RWPE1 (cell line): ENCODE data around the gene SMIM12.
"Not testable (repeated sequence)": the region's sequence is repeated elsewhere in the genome, so short reads cannot be mapped to it uniquely, and the experiment has no call there.

Experiments used
- CTCF ChIA-PET: fragments of 350-600 bp; sonication (Branson Sonifier 250); formaldehyde crosslinking; extraction: SDS; loops from one replicate; lab custom pipeline; 2021; lab: Yijun Ruan, JAX
- POLR2A ChIA-PET: fragments of 400-600 bp; formaldehyde crosslinking; extraction: SDS; loops from one replicate; lab custom pipeline; 2020; ENCODE audit warnings: antibody characterized with exemption; ENCODE audit not compliant: low non-redundant PET; lab: Yijun Ruan, JAX
- DNase-seq: peaks from one replicate; pipeline ENCODE4 v3.0.0; 2012; ENCODE audit warnings: low spot score
- H3K27ac ChIP-seq: fragments of 450-650 bp; 2 replicates; pipeline ENCODE4 v1.5.1; 2017
- TF ChIP-seq, protein P1 (sequence below): fragments of 450-650 bp; conservative IDR thresholded peaks from 2 replicates; pipeline ENCODE4 v1.5.1; 2017; ENCODE audit warnings: low read depth, mild to moderate bottlenecking

The SMIM12 gene

DNA sequence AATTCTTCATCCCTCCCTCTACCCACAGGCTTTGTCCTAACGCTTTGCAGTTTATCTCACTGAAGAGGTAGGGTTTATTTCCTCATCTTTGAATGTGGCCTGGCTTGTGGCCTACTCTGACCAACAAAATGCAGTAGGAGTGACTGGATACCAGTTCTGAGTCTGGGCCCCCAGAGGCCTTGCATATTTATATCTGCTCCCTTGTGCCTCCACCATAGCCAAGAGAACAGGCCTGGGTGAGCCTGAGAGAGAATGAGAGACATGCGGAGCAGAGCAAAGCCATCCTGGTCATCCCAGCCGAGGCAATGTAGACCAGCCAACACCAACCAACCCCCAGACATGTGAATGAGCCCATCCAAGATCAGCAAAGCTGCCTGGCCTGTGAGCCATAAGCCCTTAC, 30.3 kb downstream of the SMIM12 start:
- POLR2A ChIA-PET, result no interaction called here
- H3K27ac ChIP-seq, result no peak overlapping the region
- DNase-seq, result no peak
- CTCF ChIA-PET, result interaction anchor here (1.0 kb wide), 1 partner anchor 23 kb away, joined by 3 read pairs; no protein-coding TSS in a partner anchor
- TF ChIP-seq, protein P1, sequence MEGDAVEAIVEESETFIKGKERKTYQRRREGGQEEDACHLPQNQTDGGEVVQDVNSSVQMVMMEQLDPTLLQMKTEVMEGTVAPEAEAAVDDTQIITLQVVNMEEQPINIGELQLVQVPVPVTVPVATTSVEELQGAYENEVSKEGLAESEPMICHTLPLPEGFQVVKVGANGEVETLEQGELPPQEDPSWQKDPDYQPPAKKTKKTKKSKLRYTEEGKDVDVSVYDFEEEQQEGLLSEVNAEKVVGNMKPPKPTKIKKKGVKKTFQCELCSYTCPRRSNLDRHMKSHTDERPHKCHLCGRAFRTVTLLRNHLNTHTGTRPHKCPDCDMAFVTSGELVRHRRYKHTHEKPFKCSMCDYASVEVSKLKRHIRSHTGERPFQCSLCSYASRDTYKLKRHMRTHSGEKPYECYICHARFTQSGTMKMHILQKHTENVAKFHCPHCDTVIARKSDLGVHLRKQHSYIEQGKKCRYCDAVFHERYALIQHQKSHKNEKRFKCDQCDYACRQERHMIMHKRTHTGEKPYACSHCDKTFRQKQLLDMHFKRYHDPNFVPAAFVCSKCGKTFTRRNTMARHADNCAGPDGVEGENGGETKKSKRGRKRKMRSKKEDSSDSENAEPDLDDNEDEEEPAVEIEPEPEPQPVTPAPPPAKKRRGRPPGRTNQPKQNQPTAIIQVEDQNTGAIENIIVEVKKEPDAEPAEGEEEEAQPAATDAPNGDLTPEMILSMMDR, result no peak

DNA sequence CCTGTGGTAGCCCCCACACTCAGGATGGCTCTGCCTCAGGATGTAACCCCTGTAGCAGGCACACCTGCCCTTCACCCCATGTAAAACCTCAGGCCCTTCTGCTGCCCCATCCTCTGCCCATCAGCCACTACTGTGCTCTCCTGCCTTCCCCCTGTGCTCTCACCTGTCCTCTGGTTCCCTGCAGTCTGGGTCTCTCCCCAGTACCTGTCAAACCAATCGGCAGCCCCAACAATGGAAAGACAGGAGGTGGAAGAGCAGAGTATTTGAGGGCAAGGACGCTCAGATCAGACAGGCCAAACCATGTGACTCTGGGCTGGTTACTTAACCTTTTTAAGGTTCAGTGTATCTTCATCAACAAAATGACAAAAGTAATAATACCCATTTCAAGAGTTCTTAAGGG, 30.9 kb downstream of the SMIM12 start:
- CTCF ChIA-PET, result no interaction called here
- no peak overlapping the region for H3K27ac ChIP-seq
- POLR2A ChIA-PET, result no interaction called here
- DNase-seq, result no peak
- TF ChIP-seq, protein P1, result no peak

DNA sequence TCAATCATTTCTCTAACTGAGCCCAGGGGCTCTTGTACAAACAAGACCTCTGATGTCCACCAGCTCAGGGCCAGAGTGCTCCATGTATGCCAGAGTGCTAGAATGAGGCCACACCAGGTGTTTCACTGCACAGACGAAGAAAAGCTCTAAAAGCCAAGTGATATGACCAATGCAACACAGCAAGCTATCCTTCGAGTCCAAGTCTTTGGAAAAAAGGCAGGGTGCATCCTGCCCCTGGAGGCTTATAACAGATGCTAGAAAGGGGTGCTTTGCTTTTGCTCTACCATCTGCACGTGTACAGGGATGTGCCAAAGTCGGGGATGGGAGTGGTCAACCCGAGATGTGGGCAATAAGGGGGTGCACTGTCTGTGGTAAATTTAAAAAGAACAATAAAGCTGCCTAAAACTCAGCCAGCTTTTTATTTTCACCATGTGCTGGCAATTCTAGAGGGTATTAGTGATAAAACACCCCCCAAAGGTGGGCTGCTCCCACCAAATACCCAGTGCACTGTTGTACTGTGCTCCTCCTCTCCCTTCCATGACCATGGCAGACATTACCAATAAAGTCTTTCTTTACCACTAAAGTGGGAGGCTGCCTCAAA, 32.1 kb downstream of the SMIM12 start:
- DNase-seq, result no peak
- no peak overlapping the region for H3K27ac ChIP-seq
- POLR2A ChIA-PET, result no interaction called here
- CTCF ChIA-PET, result no interaction called here
- TF ChIP-seq, protein P1, result no peak

DNA sequence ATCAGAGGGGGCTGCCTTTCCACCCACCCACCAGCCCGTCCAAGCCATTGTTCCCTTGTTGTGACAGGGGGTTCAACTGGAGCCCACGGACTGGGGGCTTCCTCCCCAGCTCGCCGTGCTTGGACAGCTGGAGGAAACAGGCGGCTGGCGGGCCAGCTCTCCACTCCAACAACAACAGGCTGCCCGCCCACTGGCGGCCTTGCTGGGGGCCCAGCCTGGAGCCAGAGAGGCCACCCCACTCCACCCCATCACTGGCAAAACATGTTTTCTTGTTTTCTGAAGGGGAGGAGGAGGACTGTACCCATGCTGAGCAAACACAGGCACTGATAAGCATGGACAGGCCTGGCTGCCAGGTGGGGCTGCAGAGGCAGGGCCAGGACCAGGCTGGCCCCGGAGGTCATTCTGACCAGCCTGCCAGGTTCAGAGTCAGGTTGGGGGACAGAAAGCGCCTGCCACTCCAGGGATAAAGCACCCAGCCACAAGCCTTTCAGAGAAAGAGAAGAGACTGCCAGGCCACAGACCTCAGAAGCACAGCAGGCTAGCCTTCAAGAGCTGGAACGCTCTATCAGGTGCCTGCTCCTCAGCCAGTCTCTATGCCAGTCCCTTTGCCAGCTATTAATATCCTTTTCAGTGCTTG, 34.0 kb downstream of the SMIM12 start:
- POLR2A ChIA-PET, result no interaction called here
- H3K27ac ChIP-seq, result no peak overlapping the region
- CTCF ChIA-PET, result no interaction called here
- no peak for DNase-seq
- TF ChIP-seq, protein P1, result no peak

DNA sequence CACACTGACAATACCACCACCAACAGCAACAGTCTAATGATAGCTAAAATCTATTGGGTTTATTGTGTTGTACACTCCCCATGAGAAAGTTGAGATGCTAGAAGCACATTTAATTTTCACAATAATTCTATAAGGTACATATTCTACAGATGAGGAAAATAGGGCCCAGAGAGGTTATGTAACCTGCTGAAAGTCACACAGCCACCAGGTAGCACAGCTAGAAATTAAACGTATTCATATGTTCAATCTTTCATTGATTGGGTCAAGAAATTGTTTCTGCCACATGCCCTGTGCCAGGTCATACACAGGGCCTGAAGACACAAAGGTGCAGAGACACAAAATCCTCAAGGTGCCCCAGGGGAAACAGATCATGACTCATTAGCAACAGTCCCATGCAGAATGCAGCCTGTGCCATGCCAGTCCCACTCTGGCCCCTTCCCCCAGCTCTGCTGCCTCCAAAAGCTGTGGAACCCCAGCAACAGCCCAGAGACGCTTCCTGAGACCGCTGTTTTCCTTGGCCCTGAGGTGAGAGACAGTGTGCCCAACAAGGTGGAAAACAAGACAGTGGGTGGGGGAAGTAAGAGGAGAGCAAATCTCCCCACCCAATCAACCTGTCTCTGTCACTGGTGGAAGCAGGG, 34.6 kb downstream of the SMIM12 start:
- ChIA-PET POLR2A (no interaction called here), CTCF (no interaction called here)
- no peak for DNase-seq
- H3K27ac ChIP-seq, result no peak overlapping the region
- TF ChIP-seq, protein P1, result no peak

DNA sequence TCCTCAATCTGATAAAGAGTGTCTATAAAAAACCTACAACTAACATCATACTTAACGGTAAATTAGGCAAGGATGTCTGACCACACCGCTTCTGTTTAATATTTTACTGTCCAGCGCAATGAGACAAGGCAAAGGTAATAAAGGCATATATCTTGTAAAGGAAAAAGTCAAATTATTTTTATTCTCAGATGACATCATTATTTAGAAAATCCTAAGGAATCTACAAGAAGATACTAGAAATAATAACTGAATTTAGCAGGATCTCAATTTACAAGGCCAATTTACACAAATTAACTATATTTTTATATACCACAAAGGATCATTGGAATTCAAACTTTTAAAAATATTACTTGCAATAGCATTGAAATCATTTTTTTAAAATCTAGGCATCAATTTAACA, 37.3 kb downstream of the SMIM12 start:
- TF ChIP-seq, protein P1, result no peak
- DNase-seq, result no peak
- H3K27ac ChIP-seq, result no peak overlapping the region
- POLR2A ChIA-PET, result no interaction called here
- CTCF ChIA-PET, result no interaction called here

DNA sequence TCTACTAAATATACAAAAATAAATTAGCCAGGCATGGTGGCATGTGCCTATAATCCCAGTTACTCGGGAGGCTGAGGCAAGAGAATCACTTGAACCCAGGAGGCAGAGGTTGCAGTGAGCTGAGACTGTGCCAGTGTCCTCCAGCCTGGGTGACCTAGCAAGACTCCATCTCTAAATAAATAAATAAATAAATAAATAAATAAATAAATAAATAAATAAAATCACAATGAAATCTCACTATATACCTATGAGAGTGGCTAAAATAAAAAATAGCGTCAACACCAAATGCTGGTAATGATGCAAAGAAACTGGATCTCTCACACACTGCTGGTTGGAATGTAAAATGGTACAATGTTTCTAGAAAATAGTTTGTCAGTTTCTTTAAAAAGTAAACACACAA, 40.7 kb downstream of the SMIM12 start:
- H3K27ac ChIP-seq, DNase-seq, CTCF ChIA-PET, POLR2A ChIA-PET: not testable (repeated sequence)
